Neural progenitor cell (in vitro differentiated cells): Measurements from ENCODE around the gene SYNRG. TPM values are rescaled to one million over a fixed set of nuclear protein-coding genes. Genes with fewer than 3 reads are reported as not detected.

ENCODE experiments used
- DNase-seq: peaks from one replicate; pipeline ENCODE4 v3.0.0-alpha.2; 2016; ENCODE audit warnings: low spot score
- H2AFZ ChIP-seq: fragments of 200-600 bp; sonication (generic); replicated peaks from 2 replicates; pipeline ENCODE4 v1.6.1; 2016; ENCODE audit warnings: antibody characterized with exemption
- H3F3A ChIP-seq: fragments of 200-600 bp; sonication (generic); 2 replicates; pipeline ENCODE4 v1.6.1; 2016; ENCODE audit warnings: antibody characterized with exemption, low read depth
- H3K27ac ChIP-seq: fragments of 200-600 bp; sonication (generic); 2 replicates; pipeline ENCODE4 v1.5.1; 2016; ENCODE audit warnings: mild to moderate bottlenecking
- H3K27me3 ChIP-seq: fragments of 200-600 bp; sonication (generic); 2 replicates; pipeline ENCODE4 v1.6.1; 2016; ENCODE audit warnings: mild to moderate bottlenecking, moderate library complexity
- H3K36me3 ChIP-seq: fragments of 200-600 bp; sonication (generic); 2 replicates; pipeline ENCODE4 v1.5.1; 2016
- H3K4me1 ChIP-seq: fragments of 200-600 bp; sonication (generic); 2 replicates; pipeline ENCODE4 v1.6.1; 2016; ENCODE audit warnings: mixed run types
- H3K4me2 ChIP-seq: fragments of 200-600 bp; sonication (generic); 2 replicates; pipeline ENCODE4 v1.6.1; 2016
- H3K4me3 ChIP-seq: fragments of 200-600 bp; sonication (generic); 2 replicates; pipeline ENCODE4 v1.5.1; 2016
- H3K79me2 ChIP-seq: fragments of 200-600 bp; sonication (generic); 2 replicates; pipeline ENCODE4 v1.6.1; 2016; ENCODE audit warnings: low read depth
- H3K9ac ChIP-seq: fragments of 200-600 bp; sonication (generic); 2 replicates; pipeline ENCODE4 v1.6.1; 2016
- H3K9me3 ChIP-seq: fragments of 200-600 bp; sonication (generic); 2 replicates; pipeline ENCODE4 v1.5.1; 2016; ENCODE audit warnings: low read depth
- H4K20me1 ChIP-seq: fragments of 200-600 bp; sonication (generic); 2 replicates; pipeline ENCODE4 v1.6.1; 2016; ENCODE audit warnings: low read depth
- H3K27ac Mint-ChIP-seq: 3 replicates; pipeline ENCODE4 v1.8.0; 2021; ENCODE audit warnings: mixed read lengths
- H3K27me3 Mint-ChIP-seq: 2 replicates; pipeline ENCODE4 v1.8.0; 2022; ENCODE audit warnings: low read depth, mild to moderate bottlenecking, inconsistent platforms, moderate library complexity, mixed read lengths; ENCODE audit not compliant: insufficient read depth
- H3K36me3 Mint-ChIP-seq: 3 replicates; pipeline ENCODE4 v1.8.0; 2021; ENCODE audit warnings: mixed read lengths
- H3K4me1 Mint-ChIP-seq: 3 replicates; pipeline ENCODE4 v1.8.0; 2021; ENCODE audit warnings: mixed read lengths
- H3K4me3 Mint-ChIP-seq: 3 replicates; pipeline ENCODE4 v1.8.0; 2021; ENCODE audit warnings: mild to moderate bottlenecking, moderate library complexity, mixed read lengths
- H3K9me3 Mint-ChIP-seq: 3 replicates; pipeline ENCODE4 v1.8.0; 2020; ENCODE audit warnings: mixed read lengths
- EZH2 ChIP-seq: fragments of 200-600 bp; sonication (generic); IDR thresholded peaks from 2 replicates; pipeline ENCODE4 v1.6.1; 2017; ENCODE audit warnings: antibody characterized with exemption, mild to moderate bottlenecking, moderate library complexity
- EZH2phosphoT487 ChIP-seq: fragments of 200-600 bp; sonication (generic); IDR thresholded peaks from 2 replicates; pipeline ENCODE4 v1.6.1; 2017; ENCODE audit warnings: antibody characterized with exemption
- total RNA-seq: library from RNA; depleted of rRNA; stranded (reverse); fragments of >200 nt; gene quantifications from 2 replicates; pipeline ENCODE4 v1.2.3, GENCODE V29; 2015; ENCODE audit warnings: low replicate concordance
- TF ChIP-seq, protein P1 (sequence below): fragments of 200-600 bp; sonication (generic); IDR thresholded peaks from 2 replicates; pipeline ENCODE4 v1.5.1; 2017; ENCODE audit warnings: antibody characterized with exemption, mild to moderate bottlenecking

SYNRG gene
- total RNA-seq, 1 donor from 2014 or later = 22.4 TPM

DNA sequence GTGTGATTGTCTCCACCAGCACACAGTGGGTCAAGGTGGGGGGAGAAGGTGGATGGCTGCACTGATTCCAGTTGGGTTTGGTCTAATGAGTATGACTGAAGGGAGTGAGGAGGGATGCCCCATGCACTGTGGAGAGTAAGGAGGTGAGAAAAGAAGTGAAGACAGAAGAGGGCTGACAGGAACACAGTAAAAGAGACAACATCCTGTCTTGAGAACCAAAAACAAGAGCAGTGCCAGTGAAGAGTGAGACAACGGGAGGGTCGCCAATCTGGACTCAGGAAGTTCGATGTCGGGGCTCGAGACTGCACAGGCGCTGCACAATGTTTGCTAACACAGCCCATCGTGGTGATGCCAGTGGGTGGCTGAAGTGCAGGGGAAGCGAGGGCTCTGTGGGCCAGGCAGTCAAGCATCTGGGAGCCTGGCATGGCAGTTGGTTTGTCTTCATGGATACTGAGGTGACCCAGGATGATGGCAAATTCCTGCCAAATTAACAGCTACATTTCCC, 85.5 kb downstream of the SYNRG start:
- no peaks in the 10 kb centered on the region for H3K4me1 Mint-ChIP-seq
- H3K9ac ChIP-seq = no peak overlapping the region
- no peaks in the 10 kb centered on the region for H3K9me3 ChIP-seq
- H3K4me3 ChIP-seq = no peak overlapping the region
- H3K27me3 ChIP-seq = no peaks in the 10 kb centered on the region
- no peaks in the 10 kb centered on the region for H3K79me2 ChIP-seq
- no peaks in the 10 kb centered on the region for H3K9me3 Mint-ChIP-seq
- H3F3A ChIP-seq = peaks cover 4% of the 10 kb centered on the region
- H3K4me1 ChIP-seq = no peaks in the 10 kb centered on the region
- no peak overlapping the region for H3K4me3 Mint-ChIP-seq
- no peak for DNase-seq
- H3K27ac ChIP-seq = no peak overlapping the region
- no peaks in the 10 kb centered on the region for H4K20me1 ChIP-seq
- H3K36me3 ChIP-seq = no peaks in the 10 kb centered on the region
- H3K36me3 Mint-ChIP-seq = peaks cover 15% of the 10 kb centered on the region
- H2AFZ ChIP-seq = no peak overlapping the region
- no peak for TF ChIP-seq EZH2
- TF ChIP-seq, protein P1, sequence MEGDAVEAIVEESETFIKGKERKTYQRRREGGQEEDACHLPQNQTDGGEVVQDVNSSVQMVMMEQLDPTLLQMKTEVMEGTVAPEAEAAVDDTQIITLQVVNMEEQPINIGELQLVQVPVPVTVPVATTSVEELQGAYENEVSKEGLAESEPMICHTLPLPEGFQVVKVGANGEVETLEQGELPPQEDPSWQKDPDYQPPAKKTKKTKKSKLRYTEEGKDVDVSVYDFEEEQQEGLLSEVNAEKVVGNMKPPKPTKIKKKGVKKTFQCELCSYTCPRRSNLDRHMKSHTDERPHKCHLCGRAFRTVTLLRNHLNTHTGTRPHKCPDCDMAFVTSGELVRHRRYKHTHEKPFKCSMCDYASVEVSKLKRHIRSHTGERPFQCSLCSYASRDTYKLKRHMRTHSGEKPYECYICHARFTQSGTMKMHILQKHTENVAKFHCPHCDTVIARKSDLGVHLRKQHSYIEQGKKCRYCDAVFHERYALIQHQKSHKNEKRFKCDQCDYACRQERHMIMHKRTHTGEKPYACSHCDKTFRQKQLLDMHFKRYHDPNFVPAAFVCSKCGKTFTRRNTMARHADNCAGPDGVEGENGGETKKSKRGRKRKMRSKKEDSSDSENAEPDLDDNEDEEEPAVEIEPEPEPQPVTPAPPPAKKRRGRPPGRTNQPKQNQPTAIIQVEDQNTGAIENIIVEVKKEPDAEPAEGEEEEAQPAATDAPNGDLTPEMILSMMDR = no peak
- TF ChIP-seq EZH2phosphoT487 = no peak
- H3K27ac Mint-ChIP-seq = no peak overlapping the region
- H3K27me3 Mint-ChIP-seq = peaks cover 2% of the 10 kb centered on the region
- H3K4me2 ChIP-seq = no peak overlapping the region

DNA sequence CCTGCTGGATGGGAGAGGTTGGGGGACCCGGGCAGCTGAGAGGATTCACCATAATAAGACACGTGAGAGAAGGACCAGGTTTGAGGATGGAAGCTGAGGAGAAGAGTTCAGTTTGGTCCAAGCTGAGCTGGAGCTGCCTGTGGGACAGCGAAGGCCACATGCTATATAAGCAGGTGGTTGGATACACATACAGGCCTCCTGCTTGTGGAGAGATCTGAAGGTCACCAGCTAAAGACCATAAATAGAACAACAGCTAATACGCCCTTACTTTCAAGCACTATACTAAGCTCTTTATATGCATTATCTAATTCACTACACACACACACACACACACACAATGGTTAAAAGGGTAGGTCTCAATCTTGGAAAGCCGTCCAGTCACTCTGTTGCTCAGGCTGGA, 87.4 kb downstream of the SYNRG start:
- Mint-ChIP-seq H3K4me1 (peaks cover 12% of the 10 kb centered on the region), H3K27ac (no peak overlapping the region), H3K27me3 (peaks cover 5% of the 10 kb centered on the region), H3K36me3 (peaks cover 20% of the 10 kb centered on the region), H3K4me3 (no peak overlapping the region), H3K9me3 (no peaks in the 10 kb centered on the region)
- H3K4me2 ChIP-seq = no peak overlapping the region
- no peaks in the 10 kb centered on the region for H3K4me1 ChIP-seq
- TF ChIP-seq EZH2 (no peak), EZH2phosphoT487 (no peak)
- TF ChIP-seq, protein P1 = no peak
- H2AFZ ChIP-seq = no peak overlapping the region
- H3K27ac ChIP-seq = no peak overlapping the region
- H4K20me1 ChIP-seq = no peaks in the 10 kb centered on the region
- H3K36me3 ChIP-seq = no peaks in the 10 kb centered on the region
- H3K4me3 ChIP-seq = no peak overlapping the region
- no peaks in the 10 kb centered on the region for H3K9me3 ChIP-seq
- no peak for DNase-seq
- H3F3A ChIP-seq = peaks cover 4% of the 10 kb centered on the region
- no peak overlapping the region for H3K9ac ChIP-seq
- H3K27me3 ChIP-seq = no peaks in the 10 kb centered on the region
- H3K79me2 ChIP-seq = no peaks in the 10 kb centered on the region

GRCh38 chr17:37520174-37520573, 89.0 kb downstream of the SYNRG start:
- no peak for DNase-seq
- Histone ChIP-seq H4K20me1 (no peaks in the 10 kb centered on the region), H2AFZ (no peak overlapping the region), H3F3A (peaks cover 4% of the 10 kb centered on the region), H3K9me3 (no peaks in the 10 kb centered on the region), H3K27me3 (no peaks in the 10 kb centered on the region), H3K27ac (no peak overlapping the region), H3K36me3 (no peaks in the 10 kb centered on the region), H3K4me3 (no peak overlapping the region), H3K79me2 (no peaks in the 10 kb centered on the region), H3K4me2 (no peak overlapping the region), H3K4me1 (no peaks in the 10 kb centered on the region), H3K9ac (no peak overlapping the region)
- H3K27ac Mint-ChIP-seq = no peak overlapping the region
- H3K9me3 Mint-ChIP-seq = no peaks in the 10 kb centered on the region
- H3K27me3 Mint-ChIP-seq = peaks cover 5% of the 10 kb centered on the region
- peaks cover 19% of the 10 kb centered on the region for H3K36me3 Mint-ChIP-seq
- no peak overlapping the region for H3K4me3 Mint-ChIP-seq
- H3K4me1 Mint-ChIP-seq = peaks cover 25% of the 10 kb centered on the region
- no peak for TF ChIP-seq EZH2phosphoT487

- peaks cover 5% of the 10 kb centered on the region for H3K27me3 Mint-ChIP-seq
- no peak overlapping the region for H3K9ac ChIP-seq
- no peak for DNase-seq
- no peak overlapping the region for H3K27ac ChIP-seq
- no peak overlapping the region for H3K4me2 ChIP-seq
- H3K4me1 Mint-ChIP-seq = peaks cover 27% of the 10 kb centered on the region
- H3K27ac Mint-ChIP-seq = no peak overlapping the region
- no peaks in the 10 kb centered on the region for H3K9me3 ChIP-seq
- no peaks in the 10 kb centered on the region for H3K4me1 ChIP-seq
- no peak overlapping the region for H3K4me3 ChIP-seq
- H2AFZ ChIP-seq = no peak overlapping the region
- no peaks in the 10 kb centered on the region for H3K9me3 Mint-ChIP-seq
- TF ChIP-seq EZH2phosphoT487 (no peak), EZH2 (no peak)
- TF ChIP-seq, protein P1 = no peak
- no peak overlapping the region for H3K4me3 Mint-ChIP-seq
- no peaks in the 10 kb centered on the region for H4K20me1 ChIP-seq
- H3F3A ChIP-seq = peaks cover 2% of the 10 kb centered on the region
- no peaks in the 10 kb centered on the region for H3K79me2 ChIP-seq
- no peaks in the 10 kb centered on the region for H3K36me3 ChIP-seq
- H3K27me3 ChIP-seq = no peaks in the 10 kb centered on the region
- H3K36me3 Mint-ChIP-seq = peaks cover 19% of the 10 kb centered on the region
These were observed 89.8 kb downstream of the SYNRG start for GRCh38 chr17:37519251-37519985.
